Karpas-422 (cell line): Measurements from ENCODE around the gene ARF4. TPM values are rescaled to one million over a fixed set of nuclear protein-coding genes. Genes with fewer than 3 reads are reported as not detected.

ENCODE experiments used
- DNase-seq: peaks from one replicate; pipeline ENCODE4 v3.0.0-alpha.2; 2015
- H2AFZ ChIP-seq: fragments of 200-600 bp; sonication (generic); 2 replicates; pipeline ENCODE4 v1.6.1; 2014; ENCODE audit warnings: antibody characterized with exemption, low read length, mixed read lengths
- H3K27ac ChIP-seq: fragments of 200-600 bp; sonication (generic); 2 replicates; pipeline ENCODE4 v1.5.1; 2014; ENCODE audit warnings: mild to moderate bottlenecking, low read length, moderate library complexity
- H3K27me3 ChIP-seq: fragments of 200-600 bp; sonication (generic); 2 replicates; pipeline ENCODE4 v1.6.1; 2014; ENCODE audit warnings: low read length, mixed read lengths
- H3K36me3 ChIP-seq: fragments of 200-600 bp; sonication (generic); 2 replicates; pipeline ENCODE4 v1.6.1; 2014; ENCODE audit warnings: low read length, mixed read lengths; ENCODE audit not compliant: insufficient read depth
- H3K4me1 ChIP-seq: fragments of 200-600 bp; sonication (generic); 2 replicates; pipeline ENCODE4 v1.6.1; 2014; ENCODE audit warnings: mild to moderate bottlenecking, low read length, mixed read lengths
- H3K4me2 ChIP-seq: fragments of 200-600 bp; sonication (generic); 2 replicates; pipeline ENCODE4 v1.6.1; 2014; ENCODE audit warnings: low read length, low read depth, mild to moderate bottlenecking; ENCODE audit not compliant: poor library complexity, severe bottlenecking
- H3K4me3 ChIP-seq: fragments of 200-600 bp; sonication (generic); 2 replicates; pipeline ENCODE4 v1.5.1; 2014; ENCODE audit warnings: mild to moderate bottlenecking, antibody characterized with exemption, low read length, mixed read lengths
- H3K79me2 ChIP-seq: fragments of 200-600 bp; sonication (generic); 2 replicates; pipeline ENCODE4 v1.6.1; 2014; ENCODE audit warnings: mild to moderate bottlenecking, low read length, mixed read lengths
- H3K9ac ChIP-seq: fragments of 200-600 bp; sonication (generic); 2 replicates; pipeline ENCODE4 v1.6.0; 2014; ENCODE audit warnings: low read length
- H3K9me2 ChIP-seq: fragments of 200-600 bp; sonication (generic), shearing (Covaris generic); replicated peaks from 2 replicates; pipeline ENCODE4 v1.6.0; 2014; ENCODE audit warnings: mild to moderate bottlenecking, low read length, moderate library complexity; ENCODE audit not compliant: insufficient read depth
- H3K9me3 ChIP-seq: fragments of 300-700, 200-600 bp; sonication (generic); 2 replicates; pipeline ENCODE4 v1.6.1; 2014; ENCODE audit warnings: low read length, mixed read lengths
- H4K20me1 ChIP-seq: fragments of 200-600 bp; sonication (generic); 2 replicates; pipeline ENCODE4 v1.6.1; 2014; ENCODE audit warnings: mild to moderate bottlenecking, antibody characterized with exemption, low read length, low read depth; ENCODE audit not compliant: insufficient read depth
- total RNA-seq: library from RNA; depleted of rRNA; stranded (reverse); fragments of >200 nt; shearing (Covaris generic); gene quantifications from 2 replicates; pipeline ENCODE4 v1.2.3, GENCODE V29; 2014; ENCODE audit warnings: low replicate concordance

Gene ARF4
- total RNA-seq, 1 experiment from 2014 or later = 69.7 TPM

DNA sequence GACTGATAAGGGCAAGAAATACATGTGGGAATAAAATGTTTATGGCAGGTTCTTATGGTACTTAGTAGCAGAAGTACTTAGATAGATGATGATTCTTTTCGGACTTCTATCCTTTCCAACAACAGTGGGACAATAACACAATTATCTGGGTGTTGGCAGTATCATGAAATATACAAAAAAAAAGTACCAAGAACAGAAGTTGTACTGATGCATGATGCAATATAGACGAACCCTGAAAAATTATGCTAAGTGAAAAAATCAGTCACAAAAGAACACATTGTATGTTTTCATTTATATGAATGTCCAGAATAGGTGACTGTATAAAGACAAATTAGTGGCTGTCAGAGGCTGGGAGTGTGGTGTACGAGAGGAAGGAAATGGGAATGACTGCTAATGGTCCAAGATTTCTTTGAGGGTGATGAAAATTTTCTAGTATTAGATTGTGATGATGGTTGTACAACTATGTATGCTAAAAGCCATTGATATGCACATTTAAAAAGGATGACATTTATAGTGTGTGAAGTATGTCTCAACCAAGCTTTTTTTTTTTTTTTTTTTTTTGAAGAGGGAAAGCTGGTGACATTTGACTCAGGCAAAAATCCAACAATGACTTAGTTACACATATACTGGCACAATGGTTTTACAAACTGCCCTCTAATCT, 21.0 kb downstream of the ARF4 start:
- no peak overlapping the region for H2AFZ ChIP-seq
- no peak overlapping the region for H3K27ac ChIP-seq
- peaks cover 83% of the 10 kb centered on the region for H3K79me2 ChIP-seq
- no peak overlapping the region for H3K4me3 ChIP-seq
- no peak for DNase-seq
- no peaks in the 10 kb centered on the region for H3K9me3 ChIP-seq
- H3K4me2 ChIP-seq = no peak overlapping the region
- peaks cover 5% of the 10 kb centered on the region for H3K4me1 ChIP-seq
- no peaks in the 10 kb centered on the region for H4K20me1 ChIP-seq
- H3K9ac ChIP-seq = no peak overlapping the region
- H3K36me3 ChIP-seq = peaks cover 61% of the 10 kb centered on the region
- no peaks in the 10 kb centered on the region for H3K27me3 ChIP-seq
- no peaks in the 10 kb centered on the region for H3K9me2 ChIP-seq

DNA sequence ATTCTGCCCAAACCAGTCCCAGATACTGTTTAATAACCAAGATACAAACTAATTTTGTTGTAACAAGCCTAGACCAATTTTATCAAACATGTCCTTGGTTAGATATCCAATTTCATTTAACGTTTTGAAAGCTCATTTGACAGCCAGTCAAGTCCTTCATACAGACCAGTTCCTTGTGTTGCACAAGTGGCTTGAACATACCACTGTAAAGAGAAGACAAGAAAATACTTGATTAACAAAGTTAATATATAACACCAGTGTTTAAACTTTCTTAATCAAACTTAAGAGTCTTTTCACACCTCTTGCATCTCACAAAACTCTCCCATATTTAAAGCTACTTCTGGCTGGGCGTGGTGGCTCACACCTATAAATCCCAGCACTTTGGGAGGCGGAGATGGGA, 25.0 kb downstream of the ARF4 start:
- Histone ChIP-seq H3K4me1 (no peaks in the 10 kb centered on the region), H4K20me1 (no peaks in the 10 kb centered on the region), H3K36me3 (peaks cover 64% of the 10 kb centered on the region; the same call in 1 of the 2 replicates), H3K9ac (no peak overlapping the region), H3K9me2 (no peaks in the 10 kb centered on the region), H3K79me2 (peaks cover 57% of the 10 kb centered on the region), H2AFZ (no peak overlapping the region), H3K4me2 (no peak overlapping the region), H3K4me3 (no peak overlapping the region), H3K9me3 (no peaks in the 10 kb centered on the region), H3K27ac (no peak overlapping the region), H3K27me3 (no peaks in the 10 kb centered on the region)
- DNase-seq = no peak

DNA sequence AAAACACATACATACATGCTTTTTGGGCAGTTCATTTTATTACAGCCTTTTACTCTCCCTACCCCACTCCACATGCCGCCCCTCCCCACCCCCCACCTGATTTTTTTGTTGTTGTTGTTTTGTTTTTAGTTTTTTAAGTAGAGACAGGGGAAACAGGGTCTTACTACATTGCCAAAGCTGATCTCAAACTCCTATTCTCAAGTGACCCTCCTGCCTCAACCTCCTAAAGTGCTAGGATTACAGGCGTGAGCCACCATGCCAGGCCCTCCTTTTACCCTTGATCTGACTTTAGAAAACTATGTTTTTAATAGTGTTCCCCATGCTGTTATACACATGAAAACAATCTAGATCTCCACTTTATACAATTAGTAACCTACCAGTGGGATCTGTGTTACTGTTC, 26.3 kb downstream of the ARF4 start:
- Histone ChIP-seq H3K27me3 (no peaks in the 10 kb centered on the region), H3K36me3 (peaks cover 62% of the 10 kb centered on the region; the same call in 1 of the 2 replicates), H2AFZ (no peak overlapping the region), H3K4me2 (no peak overlapping the region), H3K9me2 (no peaks in the 10 kb centered on the region), H3K9ac (no peak overlapping the region), H4K20me1 (0 out of 2 replicates have a peak, but pooled peaks cover 4% of the 10 kb centered on the region), H3K27ac (no peak overlapping the region), H3K79me2 (peaks cover 52% of the 10 kb centered on the region), H3K4me1 (peaks cover 4% of the 10 kb centered on the region; the same call in 1 of the 2 replicates), H3K4me3 (no peak overlapping the region), H3K9me3 (no peaks in the 10 kb centered on the region)
- no peak for DNase-seq

DNA sequence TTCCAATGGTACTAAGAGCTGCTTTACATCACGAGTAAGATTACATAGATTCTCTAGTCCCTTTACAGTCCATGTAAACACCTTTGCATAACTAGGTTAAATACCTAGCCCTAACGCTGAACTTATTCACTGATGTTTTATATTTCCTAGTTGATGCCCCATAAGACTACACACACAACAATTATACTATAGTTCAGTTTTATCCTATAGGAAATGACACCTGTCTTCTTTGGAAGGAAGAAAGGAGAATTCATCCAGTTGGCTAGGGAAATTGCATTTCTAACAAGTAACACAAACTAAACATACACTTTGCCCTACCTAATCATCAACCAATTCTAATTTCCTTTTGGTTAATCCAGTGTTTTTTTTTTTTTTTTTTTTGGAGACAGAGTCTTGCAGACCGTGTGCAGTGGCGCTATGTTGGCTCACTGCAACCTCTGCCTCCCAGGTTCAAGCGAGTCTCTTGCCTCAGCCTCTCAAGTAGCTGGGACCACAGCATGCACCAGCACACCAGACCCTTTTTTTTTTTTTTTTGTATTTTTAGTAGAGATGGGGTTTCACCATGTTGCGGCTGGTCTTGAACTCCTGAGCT, 27.2 kb downstream of the ARF4 start:
- Histone ChIP-seq H3K9me2 (no peaks in the 10 kb centered on the region), H3K79me2 (peaks cover 49% of the 10 kb centered on the region), H3K27ac (no peak overlapping the region), H3K4me2 (no peak overlapping the region), H3K36me3 (peaks cover 53% of the 10 kb centered on the region; the same call in 1 of the 2 replicates), H3K9ac (no peak overlapping the region), H3K27me3 (no peaks in the 10 kb centered on the region), H3K9me3 (no peaks in the 10 kb centered on the region), H3K4me3 (no peak overlapping the region), H3K4me1 (peaks cover 4% of the 10 kb centered on the region; the same call in 1 of the 2 replicates), H4K20me1 (0 out of 2 replicates have a peak, but pooled peaks cover 4% of the 10 kb centered on the region), H2AFZ (no peak overlapping the region)
- DNase-seq = no peak

DNA sequence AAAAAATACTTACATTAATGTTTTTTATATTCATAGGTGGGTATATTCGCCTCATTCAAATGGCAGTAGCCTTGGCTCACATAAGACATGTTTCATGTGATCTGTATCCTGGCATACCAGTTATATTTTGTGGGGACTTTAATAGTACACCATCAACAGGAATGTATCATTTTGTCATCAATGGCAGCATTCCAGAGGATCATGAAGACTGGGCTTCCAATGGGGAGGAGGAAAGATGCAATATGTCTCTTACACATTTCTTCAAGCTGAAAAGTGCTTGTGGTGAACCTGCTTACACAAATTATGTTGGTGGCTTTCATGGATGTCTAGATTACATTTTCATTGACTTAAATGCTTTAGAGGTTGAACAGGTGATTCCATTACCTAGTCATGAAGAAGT, 37.6 kb downstream of the ARF4 start:
- Histone ChIP-seq H2AFZ (no peak overlapping the region), H3K27ac (no peak overlapping the region), H3K4me2 (peak overlapping the region; percentile 97), H3K9ac (no peak overlapping the region), H3K9me2 (no peaks in the 10 kb centered on the region), H3K27me3 (no peaks in the 10 kb centered on the region), H3K4me1 (peaks cover 43% of the 10 kb centered on the region), H3K79me2 (peaks cover 94% of the 10 kb centered on the region), H4K20me1 (peaks cover 15% of the 10 kb centered on the region; the same call in 1 of the 2 replicates), H3K9me3 (no peaks in the 10 kb centered on the region), H3K4me3 (peak overlapping the region; percentile 48), H3K36me3 (peaks cover 44% of the 10 kb centered on the region)
- no peak for DNase-seq

DNA sequence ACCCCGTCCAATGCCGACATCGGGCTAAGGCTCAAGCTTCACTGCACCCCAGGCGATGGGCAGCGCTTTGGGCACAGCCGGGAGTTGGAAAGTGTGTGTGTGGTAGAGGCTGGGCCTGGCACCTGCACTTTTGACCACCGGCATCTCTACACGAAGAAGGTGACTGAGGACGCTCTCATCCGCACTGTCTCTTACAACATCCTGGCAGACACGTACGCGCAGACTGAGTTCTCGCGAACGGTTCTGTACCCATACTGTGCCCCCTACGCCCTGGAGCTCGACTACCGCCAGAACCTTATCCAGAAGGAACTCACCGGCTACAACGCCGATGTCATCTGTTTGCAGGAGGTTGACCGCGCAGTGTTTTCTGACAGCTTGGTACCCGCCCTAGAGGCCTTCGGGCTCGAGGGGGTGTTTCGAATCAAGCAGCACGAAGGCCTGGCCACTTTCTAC, 40.0 kb downstream of the ARF4 start:
- Histone ChIP-seq H3K9me2 (no peaks in the 10 kb centered on the region), H3K4me2 (peak overlapping the region; percentile 97), H3K27ac (no peak overlapping the region), H3K9ac (peak overlapping the region; percentile 92), H4K20me1 (peaks cover 15% of the 10 kb centered on the region; the same call in 1 of the 2 replicates), H3K4me1 (peaks cover 43% of the 10 kb centered on the region), H3K4me3 (peak overlapping the region; percentile 87), H3K36me3 (peaks cover 26% of the 10 kb centered on the region), H3K79me2 (peaks cover 71% of the 10 kb centered on the region), H3K27me3 (no peaks in the 10 kb centered on the region), H3K9me3 (no peaks in the 10 kb centered on the region), H2AFZ (no peak overlapping the region)
- peak; percentile 73 for DNase-seq

DNA sequence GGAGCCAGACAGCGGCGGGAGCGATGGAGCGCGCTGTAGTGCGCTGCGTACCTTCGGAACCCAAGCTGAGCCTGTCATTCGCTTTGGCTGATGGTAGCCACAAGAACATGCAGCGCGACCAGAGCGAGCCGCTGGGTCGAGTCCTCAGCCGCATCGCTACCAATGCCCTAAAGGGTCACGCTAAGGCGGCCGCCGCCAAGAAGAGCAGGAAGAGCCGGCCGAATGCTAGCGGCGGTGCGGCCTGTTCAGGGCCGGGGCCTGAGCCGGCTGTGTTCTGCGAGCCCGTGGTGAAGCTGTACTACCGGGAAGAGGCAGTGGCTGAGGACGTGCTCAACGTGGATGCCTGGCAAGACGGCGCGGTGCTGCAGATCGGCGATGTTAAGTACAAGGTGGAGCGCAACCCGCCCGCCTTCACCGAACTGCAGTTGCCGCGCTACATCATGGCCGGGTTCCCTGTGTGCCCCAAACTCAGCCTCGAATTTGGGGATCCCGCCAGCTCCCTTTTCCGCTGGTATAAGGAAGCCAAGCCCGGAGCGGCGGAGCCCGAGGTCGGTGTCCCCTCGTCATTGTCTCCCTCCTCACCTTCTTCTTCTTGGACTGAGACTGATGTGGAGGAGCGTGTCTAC, 40.6 kb downstream of the ARF4 start:
- peak; percentile 65 for DNase-seq
- Histone ChIP-seq H3K4me3 (peak overlapping the region; percentile 87), H3K27ac (peak overlapping the region; percentile 73), H3K27me3 (no peaks in the 10 kb centered on the region), H3K4me2 (peak overlapping the region; percentile 97), H3K79me2 (peaks cover 66% of the 10 kb centered on the region), H4K20me1 (peaks cover 15% of the 10 kb centered on the region; the same call in 1 of the 2 replicates), H3K9me2 (no peaks in the 10 kb centered on the region), H3K9me3 (no peaks in the 10 kb centered on the region), H3K4me1 (peaks cover 41% of the 10 kb centered on the region), H3K9ac (peak overlapping the region; percentile 92), H2AFZ (peak overlapping the region; percentile 79; the same call in 1 of the 2 replicates), H3K36me3 (peaks cover 21% of the 10 kb centered on the region)
